SK-N-MC (cell line): ENCODE results near the gene DUSP1.

ENCODE experiments used
- EZH2 ChIP-seq: fragments of 200-600 bp; sonication (generic); IDR thresholded peaks from one replicate; pipeline ENCODE4 v1.6.1; 2017; ENCODE audit warnings: antibody characterized with exemption
- FOXP2 ChIP-seq: optimal IDR thresholded peaks from 2 replicates; pipeline ENCODE3; 2011; ENCODE audit warnings: mild to moderate bottlenecking, moderate library complexity; ENCODE audit not compliant: insufficient read depth; ENCODE audit errors: extremely low read length, control extremely low read depth
- POLR2AphosphoS5 ChIP-seq: IDR thresholded peaks from 2 replicates; pipeline ENCODE4 v1.6.1; 2012; ENCODE audit warnings: mild to moderate bottlenecking, low read depth, low read length, borderline replicate concordance

- no peak for TF ChIP-seq EZH2
- no peak for TF ChIP-seq POLR2AphosphoS5
- TF ChIP-seq FOXP2, result no peak
Observed at GRCh38 chr5:172757394-172758010, 13.5 kb downstream of the DUSP1 start.
